Mesothelial cell of epicardium (in vitro differentiated cells): ENCODE data around the gene QRFP. TPM values are rescaled to one million over a fixed set of nuclear protein-coding genes. Genes with fewer than 3 reads are reported as not detected.

Source experiments
- DNase-seq, 2 experiments: peaks; one replicate each; pipeline ENCODE4 v3.0.0; 2021; ENCODE audit warnings: low spot score in 2 of 2; ENCODE audit not compliant: unreplicated experiment in 2 of 2
- H3K27ac Mint-ChIP-seq: 2 replicates; pipeline ENCODE4 v1.8.0; 2021; ENCODE audit warnings: mixed read lengths
- H3K27me3 Mint-ChIP-seq: 2 replicates; pipeline ENCODE4 v1.8.0; 2021; ENCODE audit warnings: low read depth, mixed read lengths
- H3K36me3 Mint-ChIP-seq: 2 replicates; pipeline ENCODE4 v1.8.0; 2021; ENCODE audit warnings: mixed read lengths
- H3K4me1 Mint-ChIP-seq: 2 replicates; pipeline ENCODE4 v1.8.0; 2021; ENCODE audit warnings: mixed read lengths
- H3K4me3 Mint-ChIP-seq: 2 replicates; pipeline ENCODE4 v1.8.0; 2021; ENCODE audit warnings: mild to moderate bottlenecking, moderate library complexity, mixed read lengths
- H3K9me3 Mint-ChIP-seq: 2 replicates; pipeline ENCODE4 v1.8.0; 2021; ENCODE audit warnings: mixed read lengths
- total RNA-seq: library from RNA; stranded (reverse); gene quantifications from 3 replicates; pipeline ENCODE4 v1.2.1, GENCODE V29; 2021
- TF ChIP-seq, protein P1 (sequence below): fragments of 200-600 bp; sonication (generic); IDR thresholded peaks from one replicate; pipeline ENCODE4 v1.5.0; 2021; ENCODE audit warnings: antibody characterized with exemption; ENCODE audit not compliant: unreplicated experiment

The QRFP gene
- total RNA-seq, 1 donor from 2014 or later = not detected

DNA sequence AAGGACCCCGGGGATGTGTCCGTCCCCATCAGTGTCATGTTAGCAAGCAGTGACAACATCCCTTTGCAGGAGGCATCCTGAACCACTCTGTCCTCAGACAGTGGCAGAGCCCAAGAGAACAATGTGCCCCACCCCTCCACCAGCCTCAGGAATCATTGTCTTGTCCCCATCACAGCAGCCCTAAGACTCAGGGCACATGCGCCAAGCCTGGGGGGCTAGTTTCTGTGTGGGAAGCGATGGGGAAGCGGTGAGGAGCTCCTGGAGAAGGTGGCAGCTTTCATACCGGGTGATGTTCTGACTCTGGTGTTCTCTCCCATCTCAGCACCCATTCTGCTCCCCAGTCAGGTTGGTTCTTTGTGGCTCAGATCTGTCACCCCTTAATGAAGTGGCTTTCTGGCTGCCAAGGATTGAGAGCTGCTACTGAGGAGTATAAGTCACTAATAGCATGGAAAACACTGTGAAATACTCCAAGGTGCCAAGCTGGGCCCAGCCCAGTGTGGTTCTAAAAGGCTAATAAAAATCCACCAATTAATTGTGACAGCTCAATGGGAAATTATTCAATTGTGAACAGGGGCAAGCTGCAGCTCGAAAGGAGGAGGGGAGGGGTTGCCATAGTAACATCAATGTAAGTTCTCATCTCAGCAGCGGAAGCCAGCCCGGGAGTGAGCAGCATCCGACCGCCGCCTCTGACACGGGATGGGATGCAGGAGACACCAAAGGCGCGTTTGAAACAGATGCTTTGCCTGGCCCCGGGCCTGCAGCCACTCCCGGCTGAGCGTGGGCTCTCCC is 4.7 kb downstream of the QRFP start:
- Mint-ChIP-seq H3K27me3 (no peaks in the 10 kb centered on the region), H3K4me3 (no peak overlapping the region), H3K4me1 (peaks cover 6% of the 10 kb centered on the region), H3K9me3 (no peaks in the 10 kb centered on the region), H3K27ac (no peak overlapping the region), H3K36me3 (peaks cover 16% of the 10 kb centered on the region)
- TF ChIP-seq, protein P1, sequence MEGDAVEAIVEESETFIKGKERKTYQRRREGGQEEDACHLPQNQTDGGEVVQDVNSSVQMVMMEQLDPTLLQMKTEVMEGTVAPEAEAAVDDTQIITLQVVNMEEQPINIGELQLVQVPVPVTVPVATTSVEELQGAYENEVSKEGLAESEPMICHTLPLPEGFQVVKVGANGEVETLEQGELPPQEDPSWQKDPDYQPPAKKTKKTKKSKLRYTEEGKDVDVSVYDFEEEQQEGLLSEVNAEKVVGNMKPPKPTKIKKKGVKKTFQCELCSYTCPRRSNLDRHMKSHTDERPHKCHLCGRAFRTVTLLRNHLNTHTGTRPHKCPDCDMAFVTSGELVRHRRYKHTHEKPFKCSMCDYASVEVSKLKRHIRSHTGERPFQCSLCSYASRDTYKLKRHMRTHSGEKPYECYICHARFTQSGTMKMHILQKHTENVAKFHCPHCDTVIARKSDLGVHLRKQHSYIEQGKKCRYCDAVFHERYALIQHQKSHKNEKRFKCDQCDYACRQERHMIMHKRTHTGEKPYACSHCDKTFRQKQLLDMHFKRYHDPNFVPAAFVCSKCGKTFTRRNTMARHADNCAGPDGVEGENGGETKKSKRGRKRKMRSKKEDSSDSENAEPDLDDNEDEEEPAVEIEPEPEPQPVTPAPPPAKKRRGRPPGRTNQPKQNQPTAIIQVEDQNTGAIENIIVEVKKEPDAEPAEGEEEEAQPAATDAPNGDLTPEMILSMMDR = no peak
- DNase-seq = no peak

- peaks cover 6% of the 10 kb centered on the region for H3K4me1 Mint-ChIP-seq
- H3K27me3 Mint-ChIP-seq = no peaks in the 10 kb centered on the region
- peaks cover 18% of the 10 kb centered on the region for H3K36me3 Mint-ChIP-seq
- TF ChIP-seq, protein P1 = no peak
- no peak overlapping the region for H3K4me3 Mint-ChIP-seq
- H3K27ac Mint-ChIP-seq = no peak overlapping the region
- H3K9me3 Mint-ChIP-seq = no peaks in the 10 kb centered on the region
- no peak for DNase-seq
These were observed 5.5 kb downstream of the QRFP start for GRCh38 chr9:130890870-130891687.

GRCh38 chr9:130890124-130890523 is 6.5 kb downstream of the QRFP start:
- Mint-ChIP-seq H3K27ac (no peak overlapping the region), H3K4me3 (no peak overlapping the region), H3K4me1 (peaks cover 9% of the 10 kb centered on the region), H3K27me3 (no peaks in the 10 kb centered on the region), H3K36me3 (peaks cover 23% of the 10 kb centered on the region), H3K9me3 (no peaks in the 10 kb centered on the region)
- TF ChIP-seq, protein P1 = no peak
- no peak for DNase-seq

GRCh38 chr9:130888146-130888885 is 8.3 kb downstream of the QRFP start:
- DNase-seq = no peak
- no peak overlapping the region for H3K27ac Mint-ChIP-seq
- no peaks in the 10 kb centered on the region for H3K9me3 Mint-ChIP-seq
- TF ChIP-seq, protein P1 = no peak
- no peak overlapping the region for H3K4me3 Mint-ChIP-seq
- H3K36me3 Mint-ChIP-seq = peaks cover 28% of the 10 kb centered on the region
- H3K27me3 Mint-ChIP-seq = no peaks in the 10 kb centered on the region
- H3K4me1 Mint-ChIP-seq = peaks cover 3% of the 10 kb centered on the region

DNA sequence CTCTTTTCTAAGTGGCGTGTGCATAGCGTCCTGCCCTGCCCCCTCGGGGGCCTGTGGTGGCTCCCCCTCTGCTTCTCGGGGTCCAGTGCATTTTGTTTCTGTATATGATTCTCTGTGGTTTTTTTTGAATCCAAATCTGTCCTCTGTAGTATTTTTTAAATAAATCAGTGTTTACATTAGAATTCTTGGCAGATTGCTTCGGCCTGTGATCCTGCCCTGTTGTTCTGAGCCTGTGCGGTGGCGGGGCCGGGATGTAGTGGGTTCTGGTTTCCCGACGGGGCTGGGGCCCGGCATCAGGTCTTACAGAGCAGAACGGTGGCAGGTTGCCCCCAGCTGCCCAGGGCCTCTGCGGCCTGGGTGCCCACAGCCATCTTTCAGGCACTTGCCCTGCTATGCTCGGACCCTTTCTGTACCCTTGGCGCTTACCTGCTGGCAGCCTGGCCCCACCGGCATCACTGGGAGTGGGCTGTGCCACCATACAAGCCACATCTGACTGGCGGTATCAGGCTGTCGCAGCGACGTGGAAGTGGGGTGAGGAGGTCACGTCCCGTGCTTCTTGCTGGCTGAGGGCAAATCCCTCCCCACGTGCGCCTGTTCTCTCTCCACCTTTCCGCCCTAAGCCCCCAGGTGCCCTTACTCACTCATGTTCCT is 9.0 kb downstream of the QRFP start:
- Mint-ChIP-seq H3K27me3 (no peaks in the 10 kb centered on the region), H3K36me3 (peaks cover 28% of the 10 kb centered on the region), H3K27ac (no peak overlapping the region), H3K4me1 (peaks cover 3% of the 10 kb centered on the region), H3K4me3 (no peak overlapping the region), H3K9me3 (no peaks in the 10 kb centered on the region)
- no peak for DNase-seq
- TF ChIP-seq, protein P1 = no peak
